HG03342 (cell line): ENCODE data around the gene SLC2A1.

Source experiments
- ATAC-seq: cut with Tn5 transposase; IDR thresholded peaks from one replicate; pipeline ENCODE4 v1.9.1; 2021; ENCODE audit warnings: mild to moderate bottlenecking, moderate library complexity; ENCODE audit not compliant: unreplicated experiment

Gene SLC2A1

GRCh38 chr1:42943166-42943565, 15.5 kb downstream of the SLC2A1 start:
- no peak for ATAC-seq

- ATAC-seq: no peak
These were observed 16.2 kb downstream of the SLC2A1 start for GRCh38 chr1:42942444-42942843.

GRCh38 chr1:42941640-42942330, 16.9 kb downstream of the SLC2A1 start:
- ATAC-seq: no peak

GRCh38 chr1:42940851-42941639, 17.6 kb downstream of the SLC2A1 start:
- ATAC-seq: no peak

GRCh38 chr1:42938645-42939615, 19.7 kb downstream of the SLC2A1 start:
- no peak for ATAC-seq

- no peak for ATAC-seq
These were observed 20.6 kb downstream of the SLC2A1 start for GRCh38 chr1:42937836-42938644.

- ATAC-seq: no peak
These were observed 21.4 kb downstream of the SLC2A1 start for GRCh38 chr1:42937141-42937696.

- no peak for ATAC-seq
These were observed 22.2 kb downstream of the SLC2A1 start for GRCh38 chr1:42936309-42937078.

- ATAC-seq: no peak
These were observed 22.7 kb downstream of the SLC2A1 start for GRCh38 chr1:42935971-42936308.

- ATAC-seq: no peak
These were observed 23.3 kb downstream of the SLC2A1 start for GRCh38 chr1:42935313-42935895.

GRCh38 chr1:42934541-42935312, 23.9 kb downstream of the SLC2A1 start:
- no peak for ATAC-seq

- ATAC-seq: no peak
These were observed 24.8 kb downstream of the SLC2A1 start for GRCh38 chr1:42933610-42934491.

- no peak for ATAC-seq
These were observed 25.5 kb downstream of the SLC2A1 start for GRCh38 chr1:42933060-42933586.

- no peak for ATAC-seq
These were observed 26.2 kb downstream of the SLC2A1 start for GRCh38 chr1:42932442-42932941.

- ATAC-seq: peak; percentile 50
These were observed 26.7 kb downstream of the SLC2A1 start for GRCh38 chr1:42931911-42932422.

GRCh38 chr1:42931108-42931539, 27.5 kb downstream of the SLC2A1 start:
- no peak for ATAC-seq
